HG03108 (cell line): Measurements from ENCODE around the gene LMTK2.
"Not testable (repeated sequence)": the region's sequence is repeated elsewhere in the genome, so short reads cannot be mapped to it uniquely, and the experiment has no call there.

Experiments used
- ATAC-seq: cut with Tn5 transposase; IDR thresholded peaks from one replicate; pipeline ENCODE4 v1.9.1; 2021; ENCODE audit warnings: moderate library complexity; ENCODE audit not compliant: unreplicated experiment

The LMTK2 gene

DNA sequence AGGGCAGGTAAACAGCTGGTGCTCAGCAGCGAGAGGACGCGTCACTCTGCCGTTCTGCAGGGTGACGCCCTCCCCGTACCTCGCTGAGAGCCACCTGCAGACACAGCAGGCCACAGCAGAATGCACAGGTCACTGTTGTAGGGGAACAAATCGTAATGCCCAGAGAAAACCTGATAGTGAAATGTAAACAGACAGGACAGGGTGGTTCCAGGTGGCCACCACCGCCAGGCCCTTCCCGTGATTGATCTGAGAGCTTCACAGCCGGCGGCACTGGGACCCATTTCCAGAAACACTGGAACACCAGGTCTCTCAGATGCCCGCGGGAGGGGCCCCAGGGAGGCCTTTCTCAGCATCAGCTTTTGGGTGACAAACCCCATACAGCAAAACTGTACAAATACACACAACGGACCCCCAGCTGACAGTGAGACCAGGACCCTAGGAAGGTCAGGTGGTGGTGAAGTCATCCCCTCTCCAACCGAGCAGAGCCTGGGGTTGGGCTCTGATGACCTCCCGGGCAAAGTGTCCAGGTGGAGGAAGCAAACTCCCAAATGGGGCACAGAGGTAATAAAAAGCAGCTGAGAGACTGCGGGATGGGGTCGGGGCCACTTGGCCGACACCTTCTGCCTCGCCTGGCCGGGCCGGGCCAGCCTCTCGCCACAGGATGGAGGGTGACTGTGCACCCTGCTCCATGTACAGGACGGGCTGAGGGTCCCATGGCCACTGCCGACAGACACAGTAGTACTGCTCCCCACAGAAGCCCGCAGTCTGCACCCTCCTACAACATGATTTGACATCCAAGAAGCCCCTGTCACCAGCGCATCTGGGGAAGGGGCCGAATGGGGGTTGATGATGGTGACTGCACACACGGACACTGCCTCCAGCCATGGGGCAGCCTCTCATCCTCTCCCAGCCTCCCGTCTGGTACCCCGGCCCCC is 109.2 kb downstream of the LMTK2 start:
- ATAC-seq, result no peak

DNA sequence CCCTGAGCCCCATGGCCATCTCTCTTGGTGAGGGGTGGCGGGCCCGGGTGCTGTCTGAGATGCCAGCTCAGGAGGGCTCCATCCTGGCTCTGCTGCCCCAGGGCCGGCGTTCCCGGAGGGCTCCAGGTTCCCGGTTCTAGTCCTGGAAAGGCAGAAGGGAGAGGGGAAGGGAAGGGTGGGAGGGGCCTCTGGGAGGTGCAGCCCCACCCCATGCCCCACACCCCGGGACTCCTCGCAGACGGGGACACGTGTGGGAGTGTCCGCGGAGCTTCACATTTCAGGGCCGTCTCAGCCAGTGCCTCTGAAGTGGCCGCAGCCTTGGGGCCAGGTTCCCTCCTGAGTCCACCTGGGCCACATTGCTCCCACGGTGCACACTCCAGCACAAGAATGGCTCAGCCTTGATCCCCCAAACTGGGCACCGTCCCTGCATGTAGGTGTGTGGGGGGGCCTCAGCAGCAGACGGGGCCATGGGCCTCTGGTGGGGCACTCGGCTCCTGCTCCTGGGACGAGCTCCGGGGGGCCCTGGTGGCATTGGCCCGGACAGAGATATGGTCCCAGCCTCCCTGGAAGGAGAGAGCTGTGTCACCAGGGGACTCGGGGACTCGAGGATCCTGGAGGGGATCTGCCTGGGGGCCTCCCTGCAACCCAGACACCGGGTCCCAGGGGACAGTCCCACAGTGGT is 110.4 kb downstream of the LMTK2 start:
- no peak for ATAC-seq

DNA sequence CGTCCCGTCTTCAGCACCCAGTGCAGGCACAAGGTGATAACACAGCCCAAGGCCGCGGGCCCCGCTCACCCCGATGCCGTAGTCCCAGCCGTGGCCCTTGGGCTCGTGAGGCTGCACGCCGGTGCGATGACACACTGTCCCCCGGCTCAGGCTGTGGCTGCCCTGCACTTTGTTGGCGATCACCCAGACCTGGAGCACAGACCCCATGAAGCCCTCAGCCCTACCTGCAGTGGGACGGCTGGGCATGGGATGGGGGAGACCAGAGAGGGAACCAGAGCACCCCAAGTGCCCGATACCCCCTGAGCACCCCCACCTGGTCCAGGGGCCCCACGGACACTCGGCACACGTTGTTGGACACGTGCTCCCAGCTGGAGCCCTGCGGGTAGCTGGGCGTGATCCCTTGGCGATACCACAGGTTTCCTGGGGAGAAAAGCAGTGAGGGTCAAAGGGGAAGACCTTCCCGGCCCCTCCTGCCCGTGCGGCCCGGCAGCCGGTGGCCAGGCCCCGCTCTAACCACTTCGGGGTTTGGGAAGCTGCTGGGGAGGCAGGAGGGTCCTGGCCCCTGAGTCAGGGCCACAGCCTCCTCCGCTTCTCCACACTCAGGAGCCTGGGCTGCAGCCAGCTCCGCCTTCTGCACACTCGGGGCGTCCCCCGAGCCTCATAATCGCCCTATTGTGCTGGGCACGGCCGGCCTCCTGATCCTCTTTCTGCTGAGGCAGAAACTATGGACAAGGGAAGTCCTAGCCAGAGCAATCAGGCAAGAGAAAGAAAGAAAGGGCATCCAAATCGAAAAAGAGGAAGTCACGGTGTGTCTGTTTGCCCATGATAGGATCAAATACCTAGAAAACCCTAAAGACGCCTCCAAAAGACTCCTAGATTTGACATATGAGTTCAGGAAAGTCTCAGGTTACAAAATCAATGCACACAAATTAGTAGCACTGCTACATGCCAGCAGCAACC is 111.2 kb downstream of the LMTK2 start:
- no peak for ATAC-seq

DNA sequence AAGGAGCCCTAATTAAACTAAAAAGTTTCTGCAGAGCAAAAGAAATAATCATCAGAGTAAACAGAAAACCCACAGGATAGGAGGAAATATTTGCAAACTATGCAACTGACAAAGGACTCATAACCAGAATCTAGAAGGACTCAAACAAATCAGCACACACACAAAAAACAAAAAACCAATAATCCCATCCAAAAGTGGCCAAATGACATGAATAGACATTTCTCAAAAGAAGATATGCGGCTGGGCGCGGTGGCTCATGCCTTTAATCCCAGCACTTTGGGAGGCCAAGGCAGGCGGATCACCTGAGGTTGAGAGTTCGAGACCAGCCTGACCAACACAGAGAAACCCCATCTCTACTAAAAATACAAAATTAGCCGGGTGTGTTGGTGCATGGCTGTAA is 112.7 kb downstream of the LMTK2 start:
- not testable (repeated sequence) for ATAC-seq

DNA sequence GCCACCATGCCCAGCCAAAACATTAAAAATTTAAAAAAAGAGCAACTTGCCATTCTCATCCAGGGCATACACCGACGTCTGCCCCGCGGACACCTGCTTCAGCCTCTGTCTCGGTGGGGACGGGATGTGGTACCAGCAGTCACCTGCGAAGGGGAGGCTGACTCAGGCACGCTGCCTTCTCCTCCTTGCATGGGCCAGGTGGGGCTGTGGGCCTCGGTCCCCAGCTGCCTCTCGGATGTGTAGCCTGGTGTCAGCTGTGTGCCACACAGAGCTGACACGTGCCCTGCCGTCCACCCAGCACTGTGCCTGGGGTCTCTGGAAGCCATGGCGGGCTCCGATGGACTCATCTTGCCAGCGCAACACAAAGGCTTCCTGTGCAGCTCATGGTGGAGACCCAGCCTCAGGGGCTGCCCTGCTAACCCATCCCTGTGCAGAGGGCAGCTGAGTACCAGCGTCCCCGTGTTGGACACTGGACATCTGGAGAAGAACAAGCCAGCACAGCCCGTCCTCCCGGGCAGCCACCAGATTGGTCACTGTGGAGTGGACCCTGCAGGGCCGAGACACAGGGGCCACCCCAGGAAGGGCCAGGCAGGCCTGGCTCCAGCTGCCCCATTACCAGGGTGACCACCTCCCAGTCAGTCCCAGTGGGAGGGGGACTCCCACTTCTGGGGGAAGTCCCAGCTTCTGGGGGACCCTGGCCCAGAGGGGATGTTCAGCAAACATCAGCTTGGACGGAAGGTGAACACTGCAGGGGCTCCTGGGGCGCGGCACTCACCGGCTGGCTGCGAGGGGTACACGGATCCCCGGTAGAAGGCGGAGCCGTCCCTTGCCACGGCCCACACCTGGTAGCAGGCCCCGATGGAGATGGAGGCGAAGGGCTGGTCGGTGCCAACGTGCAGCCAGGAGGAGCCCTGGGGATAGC is 115.2 kb downstream of the LMTK2 start:
- ATAC-seq, result no peak

DNA sequence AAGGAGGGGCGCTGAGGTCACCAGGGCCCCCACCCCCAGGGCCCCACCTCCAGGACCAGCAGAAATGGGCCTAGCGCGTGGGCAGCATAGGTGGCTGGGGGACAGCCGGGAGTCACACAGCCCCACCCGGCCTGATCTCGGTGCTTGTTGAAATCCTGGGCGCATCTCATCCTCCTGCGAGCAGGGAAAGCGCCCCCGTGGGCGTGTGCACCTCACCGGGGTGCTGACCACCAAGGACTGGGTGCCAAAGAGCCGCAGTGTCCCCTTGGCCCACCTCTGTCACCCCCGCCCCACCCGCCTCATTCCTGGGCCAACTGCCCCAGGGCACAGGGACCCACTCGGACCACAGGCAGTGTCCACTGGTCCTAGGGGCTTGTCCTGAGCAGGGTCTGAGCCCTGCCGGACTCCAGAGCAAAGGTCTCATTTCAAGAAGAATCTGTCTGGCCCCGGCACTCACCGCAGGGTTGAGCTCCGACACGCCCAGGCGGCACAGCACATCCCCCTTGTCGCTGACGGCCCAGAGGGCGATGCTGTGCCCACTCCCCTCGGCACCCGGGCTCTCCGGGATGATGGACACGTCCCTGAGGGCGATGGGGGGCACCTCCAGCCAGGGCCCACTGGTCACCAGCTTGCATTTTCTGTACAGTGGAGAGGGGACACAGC is 116.0 kb downstream of the LMTK2 start:
- no peak for ATAC-seq

DNA sequence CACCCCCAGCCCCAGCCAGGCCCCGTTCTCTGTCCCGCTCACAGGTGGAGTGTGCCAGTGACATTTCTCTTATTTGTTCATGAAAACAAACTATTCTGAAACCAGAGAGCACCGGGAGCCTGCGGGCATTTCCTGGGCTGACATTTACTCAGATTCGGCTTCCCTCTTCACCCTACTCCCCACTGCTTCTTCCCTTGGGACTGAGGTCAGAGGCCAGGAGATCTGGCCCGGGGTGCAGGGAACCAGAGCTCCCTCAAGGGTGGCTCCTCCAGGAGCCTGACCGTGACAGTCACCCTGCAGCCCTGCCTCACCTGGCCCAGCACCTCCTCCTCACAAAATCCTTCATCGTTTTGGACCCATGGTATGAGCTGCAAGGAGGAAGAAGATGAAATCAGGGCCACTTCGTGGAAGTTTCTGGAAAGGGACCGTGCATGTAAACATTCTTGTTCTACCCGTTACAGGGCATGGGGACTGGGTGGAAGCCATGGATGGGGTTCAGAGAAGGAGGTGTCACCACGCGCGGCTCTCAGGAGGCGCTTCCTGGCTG is 116.8 kb downstream of the LMTK2 start:
- no peak for ATAC-seq

DNA sequence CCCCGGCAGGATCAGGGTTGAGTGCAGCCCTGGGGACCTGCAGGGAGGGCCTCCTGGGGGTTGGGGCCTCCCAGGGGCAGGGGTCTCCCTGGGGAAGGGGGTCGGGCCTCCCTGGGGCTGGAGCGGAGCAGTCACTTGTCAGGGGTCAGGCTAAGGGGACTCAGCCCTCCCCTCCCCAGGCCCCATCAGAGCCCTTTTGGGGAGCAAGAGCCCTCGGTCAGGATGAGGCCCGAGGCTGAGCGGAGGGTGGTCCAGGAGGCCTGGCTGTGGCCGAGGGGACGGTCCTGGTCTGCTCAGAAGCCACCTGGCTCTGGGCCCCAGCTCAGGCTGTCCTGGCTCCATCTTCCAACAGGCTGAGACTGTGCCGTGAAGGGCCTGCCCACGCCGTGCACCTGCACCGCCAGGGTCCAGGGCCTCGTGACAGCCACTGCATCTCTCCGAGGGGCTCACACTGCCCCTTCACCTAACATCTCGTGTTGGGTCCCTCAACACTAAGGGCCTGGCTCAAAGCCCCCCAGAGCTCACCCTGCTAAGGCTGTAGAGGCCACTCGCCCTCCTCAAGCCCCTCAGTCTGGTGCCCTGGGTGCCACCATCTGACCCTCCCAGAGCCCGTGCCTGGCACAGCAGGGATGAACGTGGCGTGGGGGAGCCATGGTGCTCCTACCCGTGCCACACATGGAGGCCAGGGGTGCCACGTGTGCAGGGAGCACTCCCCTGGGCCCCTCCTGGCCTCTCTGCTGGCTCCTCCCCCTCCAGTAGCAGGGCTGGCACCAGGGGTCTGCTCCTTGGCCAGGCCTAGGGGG is 117.4 kb downstream of the LMTK2 start:
- no peak for ATAC-seq

DNA sequence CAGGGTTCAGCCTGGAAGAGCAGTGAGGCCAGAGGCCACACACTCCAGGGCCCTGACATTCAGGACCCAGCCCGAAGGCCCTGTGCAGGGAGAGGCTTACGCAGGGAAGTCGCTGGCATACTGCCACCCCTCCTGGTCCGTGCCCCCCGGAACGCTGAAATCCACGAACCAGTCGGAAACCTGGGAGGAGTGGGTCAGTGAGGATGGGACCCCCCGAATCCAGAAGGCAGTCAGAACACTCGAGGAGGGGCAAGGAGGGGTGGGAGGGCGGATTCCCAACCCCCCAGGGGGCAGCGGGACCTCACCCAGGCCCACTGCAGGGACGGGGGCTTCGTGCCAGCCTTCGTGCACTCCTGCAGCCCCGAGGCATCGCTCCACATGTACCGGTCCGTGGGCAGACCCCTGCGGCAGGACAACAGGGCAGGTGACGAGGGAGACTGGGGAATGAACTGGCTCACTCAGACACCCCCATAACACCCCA is 118.1 kb downstream of the LMTK2 start:
- ATAC-seq, result no peak

DNA sequence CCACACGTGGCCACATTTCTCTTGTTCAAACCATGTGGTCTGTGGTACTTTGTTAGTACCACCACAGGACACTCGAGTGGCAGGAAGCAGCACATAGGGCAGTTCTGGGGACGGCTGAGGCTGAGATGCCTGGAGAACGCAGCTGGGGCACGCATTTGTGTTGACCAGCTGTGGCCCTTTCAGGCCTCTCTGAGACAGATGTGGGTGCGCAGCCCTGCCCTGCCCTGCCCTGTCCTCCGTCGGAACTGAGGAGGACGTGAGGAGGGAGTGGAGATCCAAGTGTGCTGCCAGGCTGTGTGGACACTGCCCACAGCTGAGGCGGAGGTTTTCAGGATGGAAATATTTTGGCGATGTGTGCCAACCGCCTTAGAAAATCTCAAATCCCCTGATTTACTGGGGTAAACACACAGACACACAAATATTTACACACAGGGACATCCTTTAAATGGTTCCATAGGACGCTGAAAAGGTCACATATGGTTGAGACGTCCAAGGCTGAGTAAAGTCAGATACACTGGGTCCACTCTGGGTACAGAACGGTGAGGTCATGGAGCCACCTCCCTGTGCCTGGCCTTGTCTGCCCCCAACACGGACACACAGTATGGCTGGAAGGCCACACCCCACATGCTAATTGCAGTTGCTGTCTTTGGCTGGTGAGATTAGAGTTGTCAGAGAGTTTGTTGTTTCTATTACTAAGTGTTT is 119.4 kb downstream of the LMTK2 start:
- no peak for ATAC-seq

DNA sequence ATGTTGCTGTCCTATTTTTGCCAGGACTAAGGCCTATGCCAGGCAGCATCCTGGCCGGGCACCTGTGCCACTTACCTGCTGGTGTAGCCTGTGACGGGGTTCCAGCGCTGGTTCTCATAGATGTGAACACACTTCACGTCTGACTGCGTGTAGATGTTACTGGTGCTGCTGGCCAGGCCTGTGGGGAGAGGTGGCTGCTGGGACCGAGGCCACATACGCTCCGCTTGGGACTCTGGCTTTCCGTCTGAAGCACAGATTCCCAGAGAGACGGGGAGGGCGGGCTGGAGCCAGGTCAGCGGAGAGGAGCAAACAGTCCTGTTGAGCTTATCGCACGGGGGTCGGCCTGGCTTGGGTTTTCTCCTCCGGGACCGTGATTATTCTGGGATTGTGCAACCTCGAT is 121.3 kb downstream of the LMTK2 start:
- no peak for ATAC-seq

DNA sequence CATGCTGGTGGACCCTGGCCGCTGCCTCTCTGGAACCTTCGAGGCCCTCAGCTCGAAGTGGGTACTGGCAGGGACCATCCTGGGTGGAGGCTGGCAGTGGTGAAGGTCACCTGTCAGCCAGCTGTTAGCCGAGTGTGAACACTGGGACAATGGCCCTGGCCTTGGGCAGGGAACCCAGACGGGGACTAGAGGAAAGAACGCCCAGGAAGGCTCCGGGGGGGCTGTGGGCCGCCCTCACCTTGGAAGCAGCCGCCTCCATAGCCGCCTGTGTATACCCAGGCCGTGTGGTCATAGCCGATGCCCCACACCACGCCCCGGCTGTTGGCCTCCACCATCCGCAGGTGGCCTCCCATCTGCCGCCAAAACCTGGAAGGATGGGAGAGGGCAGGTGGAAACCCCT is 122.1 kb downstream of the LMTK2 start:
- ATAC-seq, result no peak

DNA sequence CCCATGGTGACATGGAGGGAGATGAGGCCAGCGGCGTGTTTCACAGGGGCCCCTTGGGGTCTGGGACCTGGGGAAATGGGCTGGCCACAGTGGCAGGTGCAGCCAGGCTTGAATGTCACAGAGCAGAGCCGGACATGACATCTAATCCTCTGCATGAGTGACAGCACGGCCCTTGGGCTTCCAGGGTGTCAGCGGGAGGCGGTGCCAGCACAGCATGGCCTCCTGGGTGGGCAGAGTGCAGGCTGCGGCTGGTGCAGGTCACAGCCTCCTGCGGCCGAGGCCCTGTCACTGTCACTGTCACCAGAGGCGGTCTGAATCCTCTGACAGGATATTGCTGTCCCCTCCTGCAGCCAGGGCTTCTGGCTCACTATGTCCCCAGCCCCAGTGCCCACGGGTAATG is 122.8 kb downstream of the LMTK2 start:
- no peak for ATAC-seq

DNA sequence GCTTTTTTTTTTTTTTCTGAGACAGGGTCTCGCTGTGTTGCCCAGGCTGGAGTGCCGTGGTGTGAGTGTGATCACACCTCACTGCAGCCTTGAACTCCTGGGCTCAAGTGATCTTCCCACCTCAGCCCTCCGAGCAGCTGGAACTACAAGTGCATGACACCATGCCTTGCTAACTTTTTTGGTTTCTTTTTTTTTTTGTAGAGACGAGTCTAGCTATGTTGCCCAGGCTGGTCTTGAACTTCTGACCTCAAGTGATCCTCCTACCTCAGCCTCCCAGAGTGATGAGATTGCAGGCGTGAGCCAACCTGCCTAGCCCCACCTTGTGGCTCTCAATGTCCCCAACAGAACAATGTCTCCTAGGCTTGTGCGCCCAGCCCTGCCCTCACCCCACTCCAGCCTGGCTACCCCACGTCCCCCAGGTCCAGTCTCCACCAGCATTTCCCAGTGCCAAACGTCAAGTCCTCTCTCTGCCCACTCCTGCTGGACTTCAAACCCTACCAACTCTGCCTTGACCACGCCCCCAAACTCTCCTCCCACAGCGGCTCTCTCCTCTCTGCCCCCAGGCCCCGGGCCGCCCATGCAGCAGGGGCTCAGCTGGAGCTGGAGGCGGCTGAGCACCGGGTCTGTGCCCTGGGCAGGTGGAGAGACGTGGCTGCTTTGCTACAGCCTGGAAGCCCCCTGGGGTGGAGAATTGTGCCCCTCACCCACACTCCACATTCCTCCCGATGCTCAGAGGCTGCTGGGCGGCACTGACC is 123.5 kb downstream of the LMTK2 start:
- no peak for ATAC-seq

DNA sequence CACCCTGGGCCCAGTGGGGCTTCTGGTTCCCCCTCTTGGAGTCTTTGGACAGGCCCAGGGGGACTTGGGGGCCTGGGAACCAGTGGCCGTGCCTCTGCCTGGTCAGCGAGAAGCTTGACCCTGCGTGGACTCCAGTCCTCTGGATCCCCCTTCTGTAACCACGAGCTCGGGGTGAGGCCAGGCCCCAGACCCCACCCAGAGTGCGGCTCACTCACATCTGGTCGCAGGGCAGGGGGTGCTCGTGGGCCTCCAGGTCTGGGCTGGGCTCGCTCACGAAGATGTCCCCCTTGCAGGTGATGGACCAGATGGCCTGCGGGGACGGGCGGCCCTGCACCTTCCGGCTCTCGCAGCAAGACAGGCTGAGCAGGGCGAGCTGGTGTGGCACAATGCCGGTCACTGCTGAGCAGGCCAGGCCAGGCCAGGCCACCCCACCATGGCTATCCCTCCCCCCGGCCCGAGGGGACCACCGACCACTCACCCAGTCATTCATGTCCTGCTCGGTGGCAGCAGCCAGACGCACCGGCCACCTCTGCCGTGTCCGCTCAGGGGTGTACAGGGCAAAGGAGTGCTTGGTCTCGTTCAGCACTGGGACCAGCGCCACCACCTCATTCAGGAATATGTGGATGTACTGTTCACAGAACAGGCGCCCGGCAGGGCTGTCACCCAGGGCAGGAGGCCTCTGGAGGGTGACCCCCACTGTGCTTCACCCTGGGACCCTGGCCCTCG is 124.2 kb downstream of the LMTK2 start:
- ATAC-seq, result no peak

DNA sequence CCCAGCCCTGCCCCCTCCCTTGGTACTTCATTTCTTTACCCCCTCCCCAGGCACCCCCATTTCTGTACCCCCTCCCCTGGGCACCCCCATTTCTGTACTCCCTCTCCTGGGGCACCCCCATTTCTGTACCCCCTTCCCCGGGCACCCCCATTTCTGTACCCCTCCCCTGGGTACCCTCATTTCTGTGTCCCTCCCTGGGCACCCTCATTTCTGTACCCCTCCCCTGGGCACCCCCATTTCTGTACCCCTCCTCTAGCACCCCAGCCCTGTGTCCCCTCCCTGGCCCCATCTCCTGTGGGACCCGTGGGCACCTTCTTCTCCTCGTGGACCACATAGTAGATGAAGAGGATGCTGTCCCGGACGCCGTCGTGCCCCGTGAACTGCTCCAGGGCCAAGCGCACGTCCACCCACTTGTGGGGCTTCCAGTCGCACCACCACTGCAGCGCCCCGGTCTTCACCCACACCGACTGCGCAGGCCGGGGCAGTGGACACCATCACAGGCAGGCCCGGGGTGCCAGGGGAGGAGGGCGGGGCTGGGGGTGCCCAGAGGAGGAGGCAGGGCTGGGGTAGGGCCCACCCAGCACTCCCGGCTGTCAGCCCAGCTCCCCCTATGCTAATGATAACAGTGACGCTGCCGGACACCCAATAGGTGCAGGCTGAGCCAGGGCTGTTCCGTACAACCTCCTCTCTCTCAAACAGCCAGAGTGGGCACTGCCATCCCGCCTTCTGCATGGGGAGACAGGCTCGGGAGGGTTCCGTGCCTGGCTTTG is 125.0 kb downstream of the LMTK2 start:
- no peak for ATAC-seq
